ENCODE data around the gene RFPL2. TPM values are rescaled to one million over a fixed set of nuclear protein-coding genes. Genes with fewer than 3 reads are reported as not detected.

The RFPL2 gene
- total RNA-seq, 1 donor from 2014 or later: not detected

DNA sequence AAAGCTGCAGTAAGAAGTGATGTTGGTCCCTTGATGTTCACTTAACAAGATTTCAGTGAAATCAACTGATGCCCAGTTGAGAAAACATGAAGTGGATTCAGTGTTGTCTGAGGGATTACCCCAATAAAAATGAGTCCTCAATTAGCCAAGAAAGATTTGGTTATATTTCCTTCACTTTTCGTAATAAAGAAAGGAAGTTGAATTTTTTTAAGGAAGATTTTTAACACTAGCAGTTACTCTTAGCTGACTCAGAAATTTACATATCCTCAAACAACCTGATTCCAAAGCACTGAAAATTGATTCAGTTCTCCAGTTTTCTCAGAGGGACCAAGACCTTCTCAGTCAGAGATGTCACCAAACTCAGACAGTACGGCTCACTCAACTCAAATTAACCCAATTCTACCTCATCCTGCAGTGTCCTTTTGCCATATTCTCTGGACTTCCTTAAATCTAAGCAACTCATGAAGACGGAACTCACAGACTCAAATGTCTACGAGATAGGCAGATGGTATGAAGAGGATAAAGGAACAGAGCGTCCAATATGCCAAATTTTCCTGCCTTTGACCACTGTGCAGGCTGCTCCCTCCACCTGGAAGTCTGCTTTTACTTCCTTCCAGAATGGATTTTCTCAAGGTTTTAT lies 27.4 kb upstream of the RFPL2 start:
- DNase-seq (ENCODE audit: extremely low spot score, unreplicated experiment): no peak
- TF ChIP-seq, protein P1, sequence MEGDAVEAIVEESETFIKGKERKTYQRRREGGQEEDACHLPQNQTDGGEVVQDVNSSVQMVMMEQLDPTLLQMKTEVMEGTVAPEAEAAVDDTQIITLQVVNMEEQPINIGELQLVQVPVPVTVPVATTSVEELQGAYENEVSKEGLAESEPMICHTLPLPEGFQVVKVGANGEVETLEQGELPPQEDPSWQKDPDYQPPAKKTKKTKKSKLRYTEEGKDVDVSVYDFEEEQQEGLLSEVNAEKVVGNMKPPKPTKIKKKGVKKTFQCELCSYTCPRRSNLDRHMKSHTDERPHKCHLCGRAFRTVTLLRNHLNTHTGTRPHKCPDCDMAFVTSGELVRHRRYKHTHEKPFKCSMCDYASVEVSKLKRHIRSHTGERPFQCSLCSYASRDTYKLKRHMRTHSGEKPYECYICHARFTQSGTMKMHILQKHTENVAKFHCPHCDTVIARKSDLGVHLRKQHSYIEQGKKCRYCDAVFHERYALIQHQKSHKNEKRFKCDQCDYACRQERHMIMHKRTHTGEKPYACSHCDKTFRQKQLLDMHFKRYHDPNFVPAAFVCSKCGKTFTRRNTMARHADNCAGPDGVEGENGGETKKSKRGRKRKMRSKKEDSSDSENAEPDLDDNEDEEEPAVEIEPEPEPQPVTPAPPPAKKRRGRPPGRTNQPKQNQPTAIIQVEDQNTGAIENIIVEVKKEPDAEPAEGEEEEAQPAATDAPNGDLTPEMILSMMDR (IDR thresholded peaks at IDR 0.05): no peak
- Mint-ChIP-seq H3K27me3 (ENCODE audit: unreplicated experiment) (peaks cover under 1% of the 10 kb centered on the region), H3K4me1 (ENCODE audit: unreplicated experiment) (no peaks in the 10 kb centered on the region), H3K27ac (ENCODE audit: unreplicated experiment) (no peak overlapping the region), H3K9me3 (ENCODE audit: unreplicated experiment) (no peaks in the 10 kb centered on the region), H3K4me3 (ENCODE audit: unreplicated experiment) (no peak overlapping the region), H3K36me3 (ENCODE audit: unreplicated experiment) (no peaks in the 10 kb centered on the region)

DNA sequence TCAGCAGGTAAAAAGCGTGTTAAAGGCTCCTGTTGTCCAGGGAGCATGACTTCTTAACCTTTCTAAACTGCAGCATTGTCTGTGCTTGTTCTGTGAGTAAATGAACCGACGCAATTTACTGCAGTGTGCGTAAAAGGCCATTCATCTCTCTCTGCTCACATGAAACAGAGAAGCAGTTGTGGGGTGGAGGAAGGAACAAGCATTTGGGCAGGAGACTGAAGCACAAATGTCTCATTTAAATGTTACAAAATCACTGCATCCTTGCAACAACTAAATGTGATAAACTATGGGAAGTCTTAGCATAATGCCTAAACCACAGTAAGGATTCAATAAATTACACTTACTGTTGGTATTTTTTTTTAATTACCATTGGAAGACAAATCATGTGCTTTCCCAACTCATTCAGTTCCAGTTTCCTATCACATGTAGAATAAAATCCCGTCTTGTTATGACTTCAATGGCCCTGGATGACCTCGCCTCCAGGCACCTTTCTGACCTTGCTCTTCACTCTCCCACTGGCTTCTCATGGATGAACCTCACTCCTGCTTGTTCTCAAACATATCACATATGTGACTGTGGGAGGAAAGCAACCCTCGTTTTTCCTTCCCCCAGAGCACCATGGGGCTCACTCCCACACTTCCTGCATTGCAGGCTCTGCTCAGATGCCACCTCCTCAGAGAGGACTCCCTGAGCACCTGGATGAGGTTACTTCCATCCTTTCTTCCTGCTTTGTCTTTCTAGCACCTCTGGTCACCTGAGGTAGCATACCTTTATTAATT lies 21.6 kb upstream of the RFPL2 start:
- Mint-ChIP-seq H3K27me3 (ENCODE audit: unreplicated experiment) (peaks cover 9% of the 10 kb centered on the region), H3K27ac (ENCODE audit: unreplicated experiment) (no peak overlapping the region), H3K4me3 (ENCODE audit: unreplicated experiment) (no peak overlapping the region), H3K9me3 (ENCODE audit: unreplicated experiment) (no peaks in the 10 kb centered on the region), H3K36me3 (ENCODE audit: unreplicated experiment) (no peaks in the 10 kb centered on the region), H3K4me1 (ENCODE audit: unreplicated experiment) (no peaks in the 10 kb centered on the region)
- TF ChIP-seq, protein P1 (IDR thresholded peaks at IDR 0.05): no peak
- DNase-seq (ENCODE audit: extremely low spot score, unreplicated experiment): no peak

DNA sequence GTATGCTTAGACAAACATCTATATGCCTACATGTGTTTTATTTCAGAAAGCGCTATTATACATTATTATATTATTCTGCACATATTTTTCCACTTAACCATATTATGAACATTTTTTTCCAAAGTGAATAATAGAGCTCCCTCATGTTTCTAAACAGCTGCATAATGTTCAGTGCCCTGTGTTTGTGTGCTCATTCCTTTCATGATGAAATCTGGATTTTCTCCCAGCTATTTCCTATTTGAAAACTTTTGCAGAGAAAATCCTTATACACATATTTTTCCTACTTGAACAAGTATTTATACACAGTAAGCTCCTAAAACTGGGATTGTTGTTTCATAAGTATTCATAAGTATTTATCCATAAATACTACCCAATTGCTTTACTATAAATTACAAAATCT lies 18.1 kb upstream of the RFPL2 start:
- Mint-ChIP-seq H3K4me3 (ENCODE audit: unreplicated experiment) (no peak overlapping the region), H3K27ac (ENCODE audit: unreplicated experiment) (no peak overlapping the region), H3K27me3 (ENCODE audit: unreplicated experiment) (peaks cover 18% of the 10 kb centered on the region), H3K36me3 (ENCODE audit: unreplicated experiment) (no peaks in the 10 kb centered on the region), H3K4me1 (ENCODE audit: unreplicated experiment) (no peaks in the 10 kb centered on the region), H3K9me3 (ENCODE audit: unreplicated experiment) (no peaks in the 10 kb centered on the region)
- no peak for DNase-seq (ENCODE audit: extremely low spot score, unreplicated experiment)
- TF ChIP-seq, protein P1 (IDR thresholded peaks at IDR 0.05): no peak

DNA sequence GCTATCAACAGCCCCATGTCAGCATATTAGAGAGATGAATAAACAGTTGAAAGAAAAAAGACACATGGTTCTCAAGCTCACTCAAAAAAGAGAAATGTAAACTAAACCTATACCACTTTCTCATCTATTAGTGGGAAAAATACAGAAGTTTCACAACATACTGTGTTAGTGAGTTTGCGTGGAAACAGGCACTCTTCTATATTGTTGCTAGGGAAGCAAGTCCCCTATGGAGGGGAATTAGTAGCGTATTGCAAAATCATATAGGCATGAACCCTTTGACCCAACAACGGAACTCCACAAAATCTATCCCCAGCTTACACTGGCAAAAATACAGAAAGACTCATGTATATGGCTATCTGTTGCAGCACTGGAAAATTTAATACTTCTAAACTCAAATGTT lies 14.2 kb upstream of the RFPL2 start:
- H3K4me3 Mint-ChIP-seq (ENCODE audit: unreplicated experiment): no peak overlapping the region
- TF ChIP-seq, protein P1 (IDR thresholded peaks at IDR 0.05): no peak
- H3K27ac Mint-ChIP-seq (ENCODE audit: unreplicated experiment): no peak overlapping the region
- H3K36me3 Mint-ChIP-seq (ENCODE audit: unreplicated experiment): no peaks in the 10 kb centered on the region
- H3K4me1 Mint-ChIP-seq (ENCODE audit: unreplicated experiment): no peaks in the 10 kb centered on the region
- no peak for DNase-seq (ENCODE audit: extremely low spot score, unreplicated experiment)
- no peaks in the 10 kb centered on the region for H3K9me3 Mint-ChIP-seq (ENCODE audit: unreplicated experiment)
- peaks cover 18% of the 10 kb centered on the region for H3K27me3 Mint-ChIP-seq (ENCODE audit: unreplicated experiment)

DNA sequence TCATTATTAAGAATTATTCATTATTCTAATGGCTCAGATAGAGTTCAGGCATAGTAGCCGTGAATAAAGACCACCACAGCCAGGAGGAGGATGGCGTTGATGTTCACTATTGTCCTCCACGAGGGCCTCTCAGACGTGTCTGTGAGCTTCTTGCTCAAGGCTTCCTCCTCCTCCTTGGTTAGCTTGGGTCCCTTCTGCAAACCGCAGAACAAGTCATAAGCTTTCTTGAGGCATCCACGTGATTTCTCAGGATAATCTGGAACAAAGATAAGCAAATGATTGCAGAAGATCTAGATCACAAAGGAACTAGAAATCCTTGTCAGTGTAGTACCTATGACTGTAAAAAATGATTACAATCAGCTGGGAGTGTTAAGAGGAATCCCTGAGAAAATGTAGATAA lies 13.6 kb upstream of the RFPL2 start:
- TF ChIP-seq, protein P1 (IDR thresholded peaks at IDR 0.05): no peak
- Mint-ChIP-seq H3K36me3 (ENCODE audit: unreplicated experiment) (no peaks in the 10 kb centered on the region), H3K4me1 (ENCODE audit: unreplicated experiment) (no peaks in the 10 kb centered on the region), H3K4me3 (ENCODE audit: unreplicated experiment) (no peak overlapping the region), H3K27me3 (ENCODE audit: unreplicated experiment) (peaks cover 18% of the 10 kb centered on the region), H3K27ac (ENCODE audit: unreplicated experiment) (no peak overlapping the region), H3K9me3 (ENCODE audit: unreplicated experiment) (no peaks in the 10 kb centered on the region)
- DNase-seq (ENCODE audit: extremely low spot score, unreplicated experiment): no peak
